Activated CD8-positive, alpha-beta memory T cell treated with anti-CD3 and anti-CD28 coated beads for 4 hours (primary cell): ENCODE measurements around the gene EXOC6.

Source experiments
- DNase-seq, 2 donors: peaks; one replicate each; pipeline ENCODE4 v3.0.0-alpha.2; 2020; ENCODE audit warnings: low read depth in 2 of 2

The EXOC6 gene

GRCh38 chr10:92834331-92834730, 14.0 kb upstream of the EXOC6 start:
- DNase-seq = no peak

GRCh38 chr10:92834986-92835385, 13.3 kb upstream of the EXOC6 start:
- DNase-seq = no peak

GRCh38 chr10:92837456-92837855, 10.9 kb upstream of the EXOC6 start:
- no peak for DNase-seq

GRCh38 chr10:92839191-92840085, 8.9 kb upstream of the EXOC6 start:
- no peak for DNase-seq

GRCh38 chr10:92844746-92845145, 3.6 kb upstream of the EXOC6 start:
- DNase-seq = no peak

GRCh38 chr10:92845921-92846320, 2.4 kb upstream of the EXOC6 start:
- no peak for DNase-seq

- no peak for DNase-seq
Observed at GRCh38 chr10:92846344-92846743, 2.0 kb upstream of the EXOC6 start.

GRCh38 chr10:92846854-92847201, 1.5 kb upstream of the EXOC6 start:
- no peak for DNase-seq

- no peak for DNase-seq
Observed at GRCh38 chr10:92847202-92847864, 987 bp upstream of the EXOC6 start.

- no peak for DNase-seq
Observed at GRCh38 chr10:92848037-92848440, 281 bp upstream of the EXOC6 start.

GRCh38 chr10:92849234-92849525, 860 bp downstream of the EXOC6 start:
- no peak for DNase-seq

- no peak for DNase-seq
Observed at GRCh38 chr10:92849576-92850090, 1.3 kb downstream of the EXOC6 start.

GRCh38 chr10:92850185-92850584, 1.9 kb downstream of the EXOC6 start:
- no peak for DNase-seq

GRCh38 chr10:92851003-92851402, 2.7 kb downstream of the EXOC6 start:
- no peak for DNase-seq

GRCh38 chr10:92855560-92855959, 7.2 kb downstream of the EXOC6 start:
- DNase-seq = no peak

- no peak for DNase-seq
Observed at GRCh38 chr10:92857904-92858514, 9.7 kb downstream of the EXOC6 start.

GRCh38 chr10:92867235-92867634, 18.9 kb downstream of the EXOC6 start:
- DNase-seq = no peak

GRCh38 chr10:92868036-92868435, 19.7 kb downstream of the EXOC6 start:
- DNase-seq = no peak

GRCh38 chr10:92868557-92868956, 20.2 kb downstream of the EXOC6 start:
- DNase-seq = no peak

- no peak for DNase-seq
Observed at GRCh38 chr10:92873029-92873428, 24.7 kb downstream of the EXOC6 start.

GRCh38 chr10:92876509-92877036, 28.3 kb downstream of the EXOC6 start:
- no peak for DNase-seq

GRCh38 chr10:92880233-92880861, 32.0 kb downstream of the EXOC6 start:
- DNase-seq = no peak
